HG03565 (cell line): Measurements from ENCODE around the gene ACTR10.

Source experiments
- ATAC-seq: cut with Tn5 transposase; IDR thresholded peaks from one replicate; pipeline ENCODE4 v1.9.1; 2021; ENCODE audit warnings: mild to moderate bottlenecking, moderate library complexity; ENCODE audit not compliant: unreplicated experiment

ACTR10 gene

DNA sequence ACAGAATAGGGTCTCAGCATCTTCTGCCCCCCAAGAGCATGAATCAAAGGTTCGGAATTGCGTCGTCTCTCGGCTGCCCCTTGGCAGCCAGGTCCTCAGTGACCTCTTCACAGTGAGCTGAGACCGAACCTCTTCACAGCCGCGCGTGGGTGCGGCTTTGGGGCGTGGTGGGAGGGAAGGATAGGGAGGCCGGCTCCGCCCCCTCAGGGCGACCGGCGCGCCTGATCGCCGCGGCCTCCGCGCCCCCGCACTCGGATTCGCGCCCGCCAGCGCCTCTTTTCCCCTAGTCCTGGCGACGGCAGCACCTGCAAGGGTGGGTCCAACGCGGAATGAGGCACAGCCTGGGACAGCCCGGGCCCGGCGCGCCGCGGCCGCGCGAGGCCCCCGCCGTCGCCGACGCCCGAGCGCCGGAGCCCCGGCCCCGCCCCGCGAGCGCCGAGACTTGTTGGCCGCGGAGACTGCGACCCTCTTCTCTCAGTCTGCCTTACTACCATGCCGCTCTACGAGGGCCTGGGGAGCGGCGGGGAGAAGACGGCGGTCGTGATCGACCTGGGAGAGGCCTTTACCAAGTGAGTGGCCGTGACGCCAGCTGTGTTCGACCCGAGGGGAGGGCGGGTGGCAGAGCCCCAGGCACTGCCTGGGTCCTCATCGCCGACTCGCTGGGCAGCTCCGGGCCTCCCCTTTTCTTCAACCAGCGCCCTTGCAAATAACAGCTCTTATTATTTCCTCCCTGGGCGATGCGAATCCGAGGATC is at the start of gene ACTR10:
ACTR10 (plus strand) TSS at position 424 of the 754 bp plus-strand sequence; CDS start at position 493, 69 bp downstream.
- ATAC-seq = peak; percentile 92

DNA sequence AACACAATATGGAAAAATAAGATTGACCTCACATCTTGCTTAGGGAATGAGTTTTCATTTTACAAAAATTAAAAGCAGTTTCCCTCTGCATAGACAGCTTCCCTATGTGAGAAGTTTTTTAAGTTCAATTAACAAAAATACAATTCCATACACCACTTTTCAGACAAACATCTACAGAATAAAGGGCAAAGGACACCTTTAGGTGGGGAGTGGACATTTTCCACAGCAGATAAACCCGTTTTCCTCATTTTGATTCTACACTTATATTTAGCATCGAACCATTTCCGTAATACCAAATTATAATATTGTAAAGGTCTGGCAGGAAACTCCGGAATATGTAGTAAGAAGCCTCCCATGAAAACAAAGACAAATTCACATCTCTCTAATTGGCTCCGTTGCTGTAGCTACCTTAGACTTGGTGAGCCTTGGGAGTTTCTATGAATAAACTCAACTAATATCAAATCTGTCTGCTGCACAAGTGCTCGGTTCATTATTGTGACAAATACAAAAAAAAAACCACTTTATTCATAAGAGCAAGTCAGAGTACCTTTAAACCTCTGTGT is 49.6 kb upstream of the ACTR10 start:
- no peak for ATAC-seq

DNA sequence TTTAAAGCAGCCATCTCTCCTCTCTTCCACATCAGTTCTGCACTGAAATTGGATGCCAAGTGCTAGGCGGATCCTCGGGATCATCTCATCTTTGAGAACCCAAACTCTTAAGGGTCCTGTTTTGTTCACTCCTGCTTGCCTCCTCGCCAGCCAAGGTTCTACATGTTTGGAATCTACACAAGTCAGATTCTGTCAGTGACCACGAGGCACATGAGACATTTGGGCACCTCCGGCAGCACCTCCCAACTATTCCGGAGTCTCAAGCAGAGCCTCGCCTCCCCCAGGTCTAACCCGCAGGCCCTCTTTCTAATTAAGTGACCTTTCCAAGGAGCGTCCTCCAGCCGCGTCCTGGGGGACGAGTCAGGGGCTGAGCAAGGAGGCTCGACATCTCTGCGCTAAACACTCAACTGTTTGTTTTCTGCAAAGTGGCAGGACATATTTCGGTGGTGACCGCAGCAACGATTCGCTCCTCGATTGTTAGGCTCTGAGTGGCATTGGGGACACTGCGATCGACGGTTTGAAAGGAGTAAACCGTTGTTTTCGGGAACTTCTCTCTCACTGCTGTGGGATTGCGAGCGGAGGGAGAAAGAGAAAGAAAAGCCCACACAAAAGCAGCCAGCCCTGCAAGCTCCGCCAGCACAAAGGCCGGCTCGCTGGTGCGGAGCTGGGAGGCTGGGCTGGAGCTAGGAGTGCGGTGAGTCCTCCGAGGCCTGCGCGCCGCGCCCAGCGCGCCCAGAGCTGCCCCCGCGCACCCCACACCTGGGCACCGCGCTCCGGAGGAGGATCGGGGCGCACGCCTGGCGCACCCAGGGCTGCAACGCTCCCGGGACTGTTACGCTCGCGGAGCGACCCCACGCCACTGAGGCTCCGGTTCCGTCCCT is 48.6 kb upstream of the ACTR10 start:
- no peak for ATAC-seq

DNA sequence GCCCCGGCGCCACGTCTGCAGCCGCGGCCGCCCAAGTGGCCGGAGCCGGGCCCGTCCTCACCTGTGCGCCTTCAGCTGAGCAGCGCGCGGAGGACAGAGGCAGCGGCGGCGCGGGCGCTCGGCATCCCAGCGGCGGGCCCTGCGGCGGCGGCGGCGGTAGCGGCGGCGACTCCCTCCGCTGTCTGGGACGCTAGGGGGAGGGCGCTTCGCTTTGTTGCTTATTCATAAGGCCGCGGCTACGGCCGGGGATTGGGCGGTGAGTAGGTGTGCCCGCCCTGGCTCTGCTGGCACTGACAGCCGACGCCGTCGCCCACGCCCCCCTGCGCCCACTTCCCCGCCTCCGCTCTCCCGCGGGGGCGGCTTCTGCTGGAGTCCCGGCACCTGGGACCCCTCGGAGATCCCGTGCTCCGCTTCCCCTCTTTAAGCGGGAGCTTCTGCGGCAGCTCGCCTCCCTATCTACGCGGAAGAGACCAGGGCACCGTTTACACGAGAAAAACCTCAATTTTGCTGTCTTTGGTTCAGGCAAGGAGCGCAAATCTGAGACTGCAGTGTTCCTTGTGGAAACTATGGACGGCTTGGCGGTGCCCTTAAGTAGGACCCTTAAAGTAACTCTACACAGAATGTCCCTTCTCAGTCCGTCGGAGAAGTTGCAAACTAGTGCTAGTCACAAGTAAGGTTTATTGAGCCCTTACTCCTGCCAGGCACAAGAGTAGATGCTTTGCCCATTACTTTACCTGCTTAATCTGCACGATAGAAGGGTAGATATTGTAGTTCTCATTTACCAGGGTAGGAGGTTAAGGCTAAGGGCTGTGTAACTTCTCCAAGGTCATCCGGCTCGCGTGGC is 47.7 kb upstream of the ACTR10 start, which contains the start of gene ARMH4:
ARMH4 (minus strand) TSS at position 200 of the 844 bp plus-strand sequence. CDS start 12,855 bp downstream, outside the sequence.
- peak; percentile 86 for ATAC-seq

DNA sequence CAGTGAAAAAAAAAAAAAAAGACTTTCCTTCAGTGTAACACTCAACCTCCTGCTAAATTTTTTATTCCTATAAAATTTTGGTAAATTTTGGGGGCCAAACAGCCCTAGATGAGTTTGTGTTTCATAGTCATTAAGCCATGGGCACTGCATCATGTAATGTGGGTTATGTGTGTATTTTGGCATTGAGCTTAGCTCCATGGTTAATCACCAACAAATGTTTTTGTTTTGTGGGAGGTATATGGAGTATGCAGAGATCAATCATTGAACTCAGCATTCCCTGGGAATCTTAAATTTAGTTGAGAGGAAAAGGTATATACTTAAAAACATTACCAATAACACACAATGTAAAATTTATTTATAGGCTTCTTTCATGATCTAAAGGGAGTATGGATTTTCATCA is 39.4 kb upstream of the ACTR10 start:
- no peak for ATAC-seq

DNA sequence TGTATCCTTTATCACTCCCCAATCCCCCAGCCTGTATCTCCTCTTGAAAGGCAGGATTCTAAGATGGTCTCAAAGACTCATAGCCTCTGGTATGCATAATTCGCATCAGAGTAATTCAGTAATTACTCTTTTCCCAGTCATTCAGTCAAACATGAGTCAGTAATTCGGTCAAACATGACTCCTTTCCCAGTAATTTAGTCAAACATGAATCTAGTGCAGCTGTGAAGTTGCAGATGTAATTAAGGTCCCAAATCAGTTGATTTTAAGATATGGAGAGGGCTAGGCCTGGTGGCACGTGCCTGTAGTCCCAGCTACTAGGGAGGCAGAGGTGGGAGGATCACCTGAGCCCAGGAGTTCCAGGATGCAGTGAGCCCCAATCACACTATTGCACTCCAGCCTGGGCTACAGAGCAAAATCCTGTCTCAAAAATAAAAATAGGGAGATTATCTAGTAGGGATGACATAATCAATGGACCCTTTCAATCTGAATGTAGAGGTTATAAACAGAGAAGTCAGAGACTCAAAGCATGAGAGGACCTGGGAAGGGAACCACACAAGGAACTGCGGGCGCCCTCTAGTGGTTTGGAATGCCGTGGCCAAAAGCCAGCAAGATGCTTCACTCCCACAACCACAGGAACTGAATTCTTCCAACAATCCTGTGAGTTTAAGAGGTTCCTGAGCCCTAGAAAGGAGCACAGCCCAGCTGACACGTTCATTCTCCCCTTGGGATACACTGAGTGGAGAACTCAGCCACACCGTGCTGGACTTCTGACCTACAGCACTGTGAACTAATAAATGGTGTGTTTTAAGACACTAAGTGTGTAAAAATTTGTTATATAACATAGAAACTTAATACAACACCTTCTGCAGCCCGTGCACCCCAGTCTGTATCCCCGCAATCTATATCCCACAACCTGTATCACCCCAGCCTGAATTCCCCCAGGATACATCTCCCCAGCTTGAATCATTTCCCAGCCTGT is 33.7 kb upstream of the ACTR10 start:
- no peak for ATAC-seq

GRCh38 chr14:58167057-58167456 is 32.9 kb upstream of the ACTR10 start:
- ATAC-seq = no peak

- ATAC-seq = no peak
Measured at GRCh38 chr14:58167891-58168290, 32.1 kb upstream of the ACTR10 start.

DNA sequence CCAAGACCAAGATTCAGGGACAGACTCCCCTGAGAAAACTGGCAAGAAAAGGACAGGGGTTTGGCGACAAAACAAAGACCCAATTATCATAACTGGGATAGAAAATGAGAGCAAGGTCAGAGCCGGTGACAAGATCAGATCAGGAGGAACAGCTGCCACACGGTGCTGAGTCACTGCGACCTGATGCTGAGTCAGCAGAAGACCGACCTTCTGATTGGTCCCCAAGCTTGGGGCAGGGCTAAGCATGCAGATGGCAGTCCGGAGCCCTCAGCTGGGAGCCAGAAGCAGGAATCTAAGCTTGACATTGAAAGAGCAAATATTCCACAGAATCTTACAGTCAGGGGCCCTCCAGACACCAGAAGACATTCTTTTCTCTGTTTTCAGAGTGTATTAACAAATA is 28.9 kb upstream of the ACTR10 start:
- ATAC-seq = peak; percentile 92

- ATAC-seq = no peak
Measured at GRCh38 chr14:58177125-58177524, 22.8 kb upstream of the ACTR10 start.

DNA sequence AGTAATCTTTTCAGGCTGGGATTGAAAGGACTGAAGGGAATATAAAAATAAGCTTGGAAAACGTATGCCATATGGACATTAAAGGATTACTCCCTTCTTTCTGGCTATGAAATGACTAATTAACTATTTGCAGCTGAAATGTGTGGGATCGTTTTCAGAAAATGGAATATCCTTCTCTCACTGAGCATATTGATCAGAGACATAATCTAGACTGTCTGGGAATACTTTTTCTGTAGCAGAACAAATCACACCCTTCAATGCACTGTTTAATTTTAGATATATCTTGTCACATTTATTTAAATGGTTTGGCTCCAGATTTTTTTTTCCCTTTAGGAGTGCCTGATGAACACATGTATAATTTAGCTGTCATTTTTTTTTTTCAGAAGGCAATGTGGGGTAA is 10.8 kb upstream of the ACTR10 start:
- no peak for ATAC-seq

DNA sequence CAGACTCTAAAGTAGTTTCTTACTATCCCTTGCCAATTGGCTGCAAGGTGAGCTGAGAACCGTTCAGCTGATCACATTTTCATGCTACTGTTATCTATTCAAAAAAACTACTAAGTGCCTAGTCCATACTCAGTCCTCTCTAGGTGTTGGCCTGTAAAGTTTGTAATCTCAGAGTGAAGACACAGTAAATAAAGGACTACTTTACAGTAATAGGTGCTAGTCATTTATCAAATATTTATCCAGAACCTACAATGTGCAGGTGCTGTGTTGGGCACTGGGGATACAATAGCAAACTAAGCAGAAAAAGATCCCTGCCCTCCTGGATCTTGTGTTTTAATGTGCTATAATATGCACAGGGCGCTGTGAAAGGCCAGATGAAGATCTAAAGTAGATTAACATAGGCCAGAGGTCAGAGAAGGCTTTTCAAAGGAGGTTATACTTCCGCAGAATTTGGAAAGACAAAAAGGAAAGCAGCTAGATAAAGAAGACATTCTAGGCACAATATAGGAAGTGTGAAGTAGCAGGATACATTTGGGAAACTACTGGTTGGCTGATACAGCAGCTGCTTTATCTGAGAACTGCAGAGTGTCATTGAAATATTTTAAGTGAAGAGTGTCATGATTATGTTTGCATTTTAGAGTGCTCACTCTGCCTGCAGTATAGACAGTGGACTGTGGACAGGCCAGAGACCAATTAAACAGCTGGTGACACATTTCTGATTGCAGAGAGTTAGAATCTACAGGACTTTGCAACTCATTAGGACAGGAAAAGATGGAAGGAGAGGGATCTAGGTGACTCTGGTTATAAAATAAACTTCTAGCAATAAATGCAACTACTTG is 8.0 kb upstream of the ACTR10 start:
- no peak for ATAC-seq

DNA sequence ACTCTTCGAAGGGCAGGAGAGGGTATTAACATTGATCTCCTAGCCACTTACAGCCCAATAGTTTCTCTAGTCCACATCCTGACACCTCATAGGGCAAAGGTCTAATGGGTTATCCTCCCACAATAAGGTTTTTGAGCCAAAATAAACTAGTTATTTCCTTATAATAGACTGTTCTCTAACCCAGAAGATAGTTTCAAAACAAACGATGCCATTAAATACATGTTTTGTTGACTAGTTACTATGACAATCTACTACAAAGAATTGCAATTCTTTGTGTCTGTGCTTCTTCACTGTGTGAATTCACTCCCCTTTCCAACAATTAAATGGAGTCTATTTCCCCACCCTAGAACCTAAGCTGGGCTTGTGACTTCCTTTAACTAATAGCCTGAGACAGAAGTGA is 6.4 kb upstream of the ACTR10 start:
- ATAC-seq = no peak

- ATAC-seq = no peak
Measured at GRCh38 chr14:58196198-58196597, 3.8 kb upstream of the ACTR10 start.

GRCh38 chr14:58198086-58198485 is 1.9 kb upstream of the ACTR10 start:
- no peak for ATAC-seq

DNA sequence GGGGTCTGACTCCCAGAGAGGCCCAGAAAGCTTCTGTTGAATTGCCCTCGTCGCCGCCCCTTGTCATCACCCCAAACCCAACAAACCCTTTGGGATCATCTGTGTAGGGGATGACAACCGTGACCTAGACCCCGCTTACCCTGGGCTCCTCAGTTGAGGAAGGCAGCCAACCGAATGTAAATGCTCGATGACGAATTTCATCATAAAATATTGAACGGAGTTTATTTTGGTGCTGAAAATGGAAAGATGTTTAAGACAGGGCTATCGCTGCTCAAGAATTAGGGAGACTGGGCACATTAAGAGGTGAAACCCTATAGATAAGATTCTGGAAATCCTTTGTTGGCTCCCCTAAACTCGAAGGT is 512 bp downstream of the ACTR10 start:
- ATAC-seq = no peak

DNA sequence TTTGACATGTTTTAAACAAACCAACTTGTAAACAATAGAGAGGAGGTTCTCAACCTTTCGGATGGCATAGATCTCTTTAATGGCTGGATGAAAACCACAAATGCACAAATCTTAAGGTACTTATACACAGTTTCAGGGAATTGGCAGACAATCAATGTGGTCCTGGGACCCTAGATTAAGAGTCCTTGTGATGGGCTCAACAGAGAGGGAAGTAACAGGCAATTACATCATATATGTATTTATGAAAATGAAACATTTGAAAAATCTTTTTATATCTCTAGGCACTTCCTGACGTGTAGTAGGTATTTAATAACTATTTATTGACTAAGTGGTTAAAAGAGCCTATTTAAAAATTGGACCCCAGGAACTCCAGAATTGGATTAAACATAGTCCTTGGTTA is 897 bp downstream of the ACTR10 start:
- ATAC-seq = no peak

GRCh38 chr14:58213176-58213575 is 13.2 kb downstream of the ACTR10 start:
- ATAC-seq = no peak
